HepG2 (cell line): ENCODE measurements around the gene ATF1. TPM values are rescaled to one million over a fixed set of nuclear protein-coding genes. Genes with fewer than 3 reads are reported as not detected.

ENCODE experiments used
- DDIT3 ChIP-seq: sonication (generic); formaldehyde crosslinking; IDR thresholded peaks from 2 replicates; pipeline ENCODE4 v1.4.0; 2020; ENCODE audit warnings: mild to moderate bottlenecking, missing genetic modification reagents
- FOSL1 ChIP-seq: sonication (generic); formaldehyde crosslinking; IDR thresholded peaks from 2 replicates; pipeline ENCODE4 v1.9.0; 2021; ENCODE audit warnings: missing genetic modification reagents, borderline replicate concordance
- FOXO1 ChIP-seq: sonication (generic); formaldehyde crosslinking; IDR thresholded peaks from 2 replicates; pipeline ENCODE4 v1.4.0; 2020; ENCODE audit warnings: missing genetic modification reagents
- HIVEP1 ChIP-seq: sonication (generic); formaldehyde crosslinking; IDR thresholded peaks from 2 replicates; pipeline ENCODE4 v1.4.0; 2020; ENCODE audit warnings: mild to moderate bottlenecking, missing genetic modification reagents
- HNRNPK ChIP-seq: fragments of 200-400 bp; formaldehyde crosslinking; IDR thresholded peaks from 2 replicates; pipeline ENCODE4 v1.6.1; 2018; ENCODE audit warnings: low read length, low read depth, moderate library complexity, mild to moderate bottlenecking; ENCODE audit not compliant: poor library complexity, severe bottlenecking
- HOXA9 ChIP-seq: sonication (generic); formaldehyde crosslinking; IDR thresholded peaks from 2 replicates; pipeline ENCODE4 v1.8.1; 2022; ENCODE audit warnings: missing genetic modification reagents, mild to moderate bottlenecking, moderate library complexity, borderline replicate concordance
- JUND ChIP-seq: sonication (generic); formaldehyde crosslinking; IDR thresholded peaks from 2 replicates; pipeline ENCODE4 v1.8.0; 2022; ENCODE audit warnings: mild to moderate bottlenecking, missing genetic modification reagents
- MAZ ChIP-seq, 2 experiments: sonication (generic) in 1 of 2; formaldehyde crosslinking in 1 of 2; IDR thresholded peaks; 2 replicates each; pipeline versions ENCODE4 v1.5.0 to v1.6.1; 2012 to 2020; ENCODE audit warnings: low read depth in 2 of 2, mild to moderate bottlenecking in 2 of 2, borderline replicate concordance in 1 of 2, improper control_type of control experiment in 1 of 2, low read length in 1 of 2, missing genetic modification reagents in 1 of 2, moderate library complexity in 1 of 2
- MIER3 ChIP-seq: IDR thresholded peaks from 2 replicates; pipeline ENCODE4 v1.6.1; 2016; ENCODE audit warnings: missing compliant biosample characterization, borderline replicate concordance
- NFYB ChIP-seq: sonication (generic); formaldehyde crosslinking; IDR thresholded peaks from 2 replicates; pipeline ENCODE4 v1.4.0; 2020; ENCODE audit warnings: missing genetic modification reagents
- ONECUT2 ChIP-seq: sonication (generic); formaldehyde crosslinking; IDR thresholded peaks from 2 replicates; pipeline ENCODE4 v1.4.0; 2020; ENCODE audit warnings: missing genetic modification reagents
- RARG ChIP-seq: sonication (generic); formaldehyde crosslinking; IDR thresholded peaks from 2 replicates; pipeline ENCODE4 v1.4.0; 2020; ENCODE audit warnings: low read depth, mild to moderate bottlenecking, missing genetic modification reagents
- RFXAP ChIP-seq: sonication (generic); formaldehyde crosslinking; IDR thresholded peaks from 2 replicates; pipeline ENCODE4 v1.4.0; 2020; ENCODE audit warnings: missing genetic modification reagents, borderline replicate concordance
- SPEN ChIP-seq: sonication (generic); formaldehyde crosslinking; IDR thresholded peaks from 2 replicates; pipeline ENCODE4 v1.5.1; 2020; ENCODE audit warnings: low read depth, mild to moderate bottlenecking, missing genetic modification reagents
- ZGPAT ChIP-seq: IDR thresholded peaks from 2 replicates; pipeline ENCODE4 v1.6.1; 2016; ENCODE audit warnings: mild to moderate bottlenecking
- ZHX1 ChIP-seq: sonication (generic); formaldehyde crosslinking; IDR thresholded peaks from 2 replicates; pipeline ENCODE4 v1.8.1; 2022; ENCODE audit warnings: low read depth, mild to moderate bottlenecking, missing genetic modification reagents
- ZNF329 ChIP-seq: sonication (generic); formaldehyde crosslinking; IDR thresholded peaks from 2 replicates; pipeline ENCODE4 v1.9.0; 2021; ENCODE audit warnings: low read depth, mild to moderate bottlenecking, missing genetic modification reagents
- ZNF547 ChIP-seq: sonication (generic); formaldehyde crosslinking; IDR thresholded peaks from 2 replicates; pipeline ENCODE4 v1.5.1; 2020; ENCODE audit warnings: mild to moderate bottlenecking, missing genetic modification reagents
- ZNF703 ChIP-seq: sonication (generic); formaldehyde crosslinking; IDR thresholded peaks from 2 replicates; pipeline ENCODE4 v1.5.1; 2020; ENCODE audit warnings: missing genetic modification reagents, mild to moderate bottlenecking, moderate library complexity, borderline replicate concordance
- ZNF766 ChIP-seq: sonication (generic); formaldehyde crosslinking; IDR thresholded peaks from 2 replicates; pipeline ENCODE4 v1.5.0; 2020; ENCODE audit warnings: missing genetic modification reagents, borderline replicate concordance
- ZNF891 ChIP-seq: sonication (generic); formaldehyde crosslinking; IDR thresholded peaks from 2 replicates; pipeline ENCODE4 v1.5.0; 2020; ENCODE audit warnings: mild to moderate bottlenecking, missing genetic modification reagents
- ZSCAN31 ChIP-seq: sonication (generic); formaldehyde crosslinking; IDR thresholded peaks from 2 replicates; pipeline ENCODE4 v1.5.0; 2020; ENCODE audit warnings: low read depth, mild to moderate bottlenecking, missing genetic modification reagents
- ZSCAN5A ChIP-seq: sonication (generic); formaldehyde crosslinking; IDR thresholded peaks from 2 replicates; pipeline ENCODE4 v1.8.0; 2022; ENCODE audit warnings: mild to moderate bottlenecking, missing genetic modification reagents, borderline replicate concordance
- polyA plus RNA-seq, 8 experiments: library from polyadenylated mRNA; depleted of rRNA in 3 of 8; stranded (reverse) in 7 of 8; unstranded in 1 of 8; fragments of >200 nt; fragmentation: Illumina TruSeq in 4 of 8; extraction: Trizol in 4 of 8; gene quantifications; 2 replicates each; pipeline versions ENCODE4 v1.2.1 to v1.2.3, GENCODE V29; 2011 to 2016; ENCODE audit warnings: low read depth in 4 of 8, missing spikeins in 1 of 8, mixed read lengths in 1 of 8; ENCODE audit not compliant: insufficient read depth in 1 of 8
- total RNA-seq, 5 experiments: library from RNA; depleted of rRNA; stranded (reverse); fragments of >200 nt; fragmentation: Illumina TruSeq; extraction: Trizol; gene quantifications; 2 replicates each; pipeline ENCODE4 v1.2.3, GENCODE V29; 2016; ENCODE audit warnings: low read depth in 1 of 5

The ATF1 gene
- total and polyA plus RNA-seq, 2 of the 13 experiments (the other 11 are each of a cell fraction or from before 2014, with no cell fraction given), result 29.3 to 52.0 TPM

- no peak for TF ChIP-seq ZSCAN5A (CRISPR knock-in tag)
- no peak for TF ChIP-seq ONECUT2 (CRISPR knock-in tag)
- no peak; the same call in 1 of the 2 replicates for TF ChIP-seq ZNF703
- no peak for TF ChIP-seq RARG (CRISPR knock-in tag)
- peak; percentile 64; the same call in 1 of the 2 replicates for TF ChIP-seq HOXA9 (CRISPR knock-in tag)
- no peak; the same call in 1 of the 2 replicates for TF ChIP-seq ZSCAN31 (CRISPR knock-in tag)
- no peak for TF ChIP-seq ZNF329 (CRISPR knock-in tag)
- TF ChIP-seq HNRNPK, result peak; percentile 52
- TF ChIP-seq FOXO1 (CRISPR knock-in tag), result no peak
- no peak for TF ChIP-seq JUND
- 0 out of 2 replicates have a peak, but pooled peaks have one; percentile 20 for TF ChIP-seq FOSL1 (CRISPR knock-in tag)
- TF ChIP-seq RFXAP (CRISPR knock-in tag), result peak; percentile 49; the same call in 1 of the 2 replicates
- TF ChIP-seq SPEN (CRISPR knock-in tag), result no peak; the same call in 1 of the 2 replicates
- peak; percentile 20; the same call in 1 of the 2 replicates for TF ChIP-seq ZNF547 (CRISPR knock-in tag)
- no peak for TF ChIP-seq MAZ (IDR thresholded peaks at IDR 0.05; ENCODE audit: borderline replicate concordance, low read depth, low read length)
- peak; percentile 17 for TF ChIP-seq MAZ (CRISPR knock-in tag; IDR thresholded peaks at IDR 0.05; ENCODE audit: low read depth)
- TF ChIP-seq HIVEP1 (CRISPR knock-in tag), result no peak
- peak; percentile 66; the same call in 1 of the 2 replicates for TF ChIP-seq ZNF766 (CRISPR knock-in tag)
- no peak for TF ChIP-seq MIER3 (CRISPR knock-in tag)
- TF ChIP-seq NFYB (CRISPR knock-in tag), result no peak
- TF ChIP-seq ZNF891, result peak; percentile 20; the same call in 1 of the 2 replicates
- TF ChIP-seq ZHX1, result no peak
- TF ChIP-seq ZGPAT (CRISPR knock-in tag), result peak; percentile 57; the same call in 1 of the 2 replicates
- TF ChIP-seq DDIT3, result no peak
Observed at GRCh38 chr12:50764286-50765094, 589 bp downstream of the ATF1 start (continued).
